Measurements from ENCODE around the gene SMTNL2.
"Not testable (repeated sequence)": the region's sequence is repeated elsewhere in the genome, so short reads cannot be mapped to it uniquely, and the experiment has no call there.

- not testable (repeated sequence) for TF ChIP-seq CTCF, POLR2AphosphoS5, POLR2A (IDR thresholded peaks at IDR 0.05)
Observed at GRCh38 chr17:4639301-4640059, 55.2 kb downstream of the SMTNL2 start.
